ENCODE results near the gene ACTRT3. TPM values are rescaled to one million over a fixed set of nuclear protein-coding genes. Genes with fewer than 3 reads are reported as not detected.

The ACTRT3 gene
- total RNA-seq = 1 to 10 TPM; 1.2 to 1.7 TPM

DNA sequence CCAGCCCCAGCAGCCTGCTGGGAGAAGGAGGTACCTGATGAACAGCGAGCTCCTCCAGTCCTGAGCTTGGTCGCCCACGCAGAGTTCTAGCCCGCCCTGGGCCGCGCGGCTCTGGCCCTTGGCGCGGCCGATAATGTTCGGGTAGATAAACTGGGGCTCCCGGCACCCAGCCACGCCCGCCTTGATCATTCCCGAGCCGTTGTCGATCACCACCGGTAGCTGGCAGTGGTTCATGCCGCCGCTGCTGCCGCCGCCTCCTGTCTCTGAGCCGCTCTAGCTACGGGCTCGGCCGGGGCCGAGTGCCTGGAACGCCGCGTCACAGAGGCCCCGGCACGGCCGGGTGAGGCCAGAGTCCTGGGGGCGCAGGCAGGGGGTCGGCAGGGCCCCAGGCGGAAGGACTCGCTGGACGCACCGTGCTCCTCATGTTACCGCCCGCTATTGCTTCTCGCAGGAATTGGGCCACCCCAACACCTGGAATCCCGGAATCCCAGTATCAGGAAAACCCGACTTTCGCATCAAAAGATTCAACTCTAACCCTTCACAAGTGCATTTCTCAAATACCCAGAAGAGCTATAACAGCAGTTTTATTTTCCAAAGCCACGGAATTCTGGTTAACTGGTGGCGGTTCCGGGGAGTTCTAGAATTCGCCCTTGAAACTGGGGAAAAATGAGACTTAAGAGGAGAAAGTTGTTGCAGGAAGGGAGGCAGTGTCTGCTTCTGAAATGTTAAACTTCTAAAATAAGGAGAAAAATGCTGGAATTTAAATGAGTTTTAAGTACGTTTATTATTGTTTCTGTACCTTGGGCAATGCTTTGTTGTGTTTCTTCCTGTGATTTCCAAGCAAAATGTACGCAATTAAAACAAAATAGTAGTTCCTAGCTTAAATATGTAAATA lies at the start of gene ACTRT3:
TSS of gene ACTRT3 (minus strand) at position 275 of the 895 bp plus-strand sequence. CDS start at position 234, 41 bp downstream.
- peaks cover 18% of the 10 kb centered on the region for H3K36me3 Mint-ChIP-seq
- peaks cover 3% of the 10 kb centered on the region for H3K9me3 Mint-ChIP-seq
- H3K4me1 Mint-ChIP-seq = peaks cover 25% of the 10 kb centered on the region
- peak within 1 kb of the TSS; percentile 84 for H3K27ac Mint-ChIP-seq
- peaks cover 9% of the 10 kb centered on the region for H3K27me3 Mint-ChIP-seq
- peak within 1 kb of the TSS; percentile 85 for H3K4me3 Mint-ChIP-seq
- peak; percentile 74 for DNase-seq

DNA sequence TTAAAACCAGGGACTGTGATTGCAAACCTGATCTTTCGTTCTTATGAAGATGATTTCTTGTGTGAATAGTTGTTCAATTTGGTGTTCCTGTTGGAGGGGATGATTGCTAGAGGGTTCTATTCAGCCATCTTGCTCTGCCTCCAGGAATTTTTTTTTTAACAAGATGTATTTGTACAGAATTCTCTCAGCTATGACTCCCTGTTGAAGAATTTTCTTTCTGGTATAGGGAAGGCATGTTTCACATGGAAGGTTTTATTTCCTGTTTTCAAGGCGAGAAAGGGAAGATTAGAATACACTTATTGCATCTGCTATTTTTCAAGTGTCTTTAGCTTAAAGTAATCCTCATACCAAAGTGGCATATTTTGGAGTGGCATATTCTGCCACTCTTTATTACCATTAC lies 49.0 kb upstream of the ACTRT3 start:
- H3K27me3 Mint-ChIP-seq = no peaks in the 10 kb centered on the region
- no peak for DNase-seq
- peaks cover 4% of the 10 kb centered on the region for H3K36me3 Mint-ChIP-seq

DNA sequence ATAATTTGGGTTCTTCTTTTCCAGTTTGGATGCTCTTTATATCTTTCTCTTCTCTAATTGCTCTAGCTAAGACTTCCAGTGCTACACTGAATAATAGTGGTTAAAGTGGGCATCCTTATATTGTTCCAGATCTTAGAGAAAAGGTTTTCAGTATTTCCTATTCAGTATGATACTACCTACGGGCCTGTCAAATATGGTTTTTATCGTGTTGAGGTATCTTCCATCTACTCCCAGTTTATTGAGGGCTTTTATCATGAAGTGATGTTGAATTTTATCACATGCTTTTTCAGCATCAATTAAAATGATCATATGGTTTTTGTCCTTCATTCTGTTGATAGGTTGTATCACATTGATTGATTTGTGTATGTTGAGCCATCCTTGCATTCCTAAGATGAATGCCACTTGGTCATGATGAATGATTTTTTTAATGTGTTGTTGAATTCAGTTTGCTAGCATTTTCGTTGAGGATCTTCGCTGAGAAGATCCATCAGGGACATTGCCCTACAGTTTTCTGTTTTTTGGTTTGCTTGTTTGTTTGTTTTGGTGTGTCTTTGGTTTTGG lies 46.3 kb upstream of the ACTRT3 start:
- no peak overlapping the region for H3K4me3 Mint-ChIP-seq
- DNase-seq = no peak
- peaks cover 12% of the 10 kb centered on the region for H3K4me1 Mint-ChIP-seq

More for the DNA sequence above, 49.0 kb upstream of the ACTRT3 start:
- H3K4me3 Mint-ChIP-seq = no peak overlapping the region
- H3K27ac Mint-ChIP-seq = no peak overlapping the region
- peaks cover 7% of the 10 kb centered on the region for H3K4me1 Mint-ChIP-seq
- H3K9me3 Mint-ChIP-seq = peaks cover 18% of the 10 kb centered on the region

DNA sequence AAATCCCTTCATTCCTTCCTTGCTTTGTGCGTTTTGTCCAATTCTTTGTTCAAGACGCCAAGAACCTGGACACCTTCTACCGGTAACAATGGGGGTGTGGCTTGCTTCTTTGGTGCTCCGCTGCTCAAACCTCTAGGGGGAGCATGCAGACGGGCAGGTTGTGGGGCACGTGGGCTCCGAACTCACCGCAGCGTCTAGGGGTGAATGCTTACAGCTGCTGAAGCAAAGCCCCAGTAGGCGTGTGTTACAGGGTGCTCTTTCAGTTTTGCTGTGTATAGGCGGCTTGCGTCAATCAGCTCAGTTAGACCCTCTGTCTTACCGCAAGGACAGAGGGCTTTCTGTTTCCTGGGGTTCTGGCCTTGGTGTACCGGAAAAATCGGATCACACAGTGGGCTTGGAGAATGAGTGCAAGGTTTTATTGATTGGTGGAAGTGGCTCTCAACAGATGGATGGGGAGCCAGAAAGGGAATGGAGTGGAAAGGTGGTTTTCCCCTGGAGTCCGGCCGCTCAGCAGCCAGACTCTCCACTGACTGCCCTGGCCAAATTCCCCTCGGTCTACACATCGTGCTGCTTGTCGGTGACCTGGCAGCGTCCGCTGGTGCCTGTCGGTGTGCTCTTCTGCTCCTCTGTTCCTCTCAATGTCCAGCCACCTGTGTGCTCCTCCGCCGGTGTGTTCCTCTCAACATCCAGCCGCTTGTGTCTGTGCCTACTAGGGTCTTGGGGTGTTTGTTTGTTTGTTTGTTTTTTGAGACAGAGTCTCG lies 44.6 kb upstream of the ACTRT3 start:
- Mint-ChIP-seq H3K4me1 (peaks cover 17% of the 10 kb centered on the region), H3K4me3 (peak overlapping the region; percentile 84), H3K9me3 (peaks cover 18% of the 10 kb centered on the region), H3K27me3 (no peaks in the 10 kb centered on the region), H3K36me3 (peaks cover 4% of the 10 kb centered on the region), H3K27ac (peak overlapping the region; percentile 84)
- DNase-seq = peak; percentile 82

More for the DNA sequence above, 46.3 kb upstream of the ACTRT3 start:
- Mint-ChIP-seq H3K36me3 (peaks cover 4% of the 10 kb centered on the region), H3K27me3 (no peaks in the 10 kb centered on the region), H3K9me3 (peaks cover 18% of the 10 kb centered on the region), H3K27ac (no peak overlapping the region)

DNA sequence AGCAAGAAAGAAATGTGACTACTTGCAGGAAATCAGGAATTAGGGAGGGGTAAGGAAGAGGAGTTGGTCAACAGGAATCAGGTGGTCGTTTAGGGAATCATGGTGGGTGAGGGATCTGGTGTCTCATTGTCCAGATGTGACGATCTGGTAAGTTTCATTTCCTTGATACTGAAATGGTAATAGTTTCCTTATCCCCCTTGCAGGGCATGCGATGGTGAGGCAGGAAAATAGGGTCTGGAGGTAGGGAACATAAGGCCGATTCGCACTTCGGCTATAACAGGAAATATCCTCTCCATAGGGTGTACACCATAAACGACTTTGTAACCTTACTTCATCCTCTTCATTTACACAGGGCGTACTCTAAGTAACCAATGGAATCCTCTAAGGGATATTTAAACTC lies 43.9 kb upstream of the ACTRT3 start:
- Mint-ChIP-seq H3K9me3 (peaks cover 18% of the 10 kb centered on the region), H3K27me3 (no peaks in the 10 kb centered on the region), H3K27ac (peak overlapping the region; percentile 84), H3K4me3 (peak overlapping the region; percentile 84), H3K36me3 (peaks cover 5% of the 10 kb centered on the region), H3K4me1 (peaks cover 17% of the 10 kb centered on the region)
- DNase-seq = no peak

DNA sequence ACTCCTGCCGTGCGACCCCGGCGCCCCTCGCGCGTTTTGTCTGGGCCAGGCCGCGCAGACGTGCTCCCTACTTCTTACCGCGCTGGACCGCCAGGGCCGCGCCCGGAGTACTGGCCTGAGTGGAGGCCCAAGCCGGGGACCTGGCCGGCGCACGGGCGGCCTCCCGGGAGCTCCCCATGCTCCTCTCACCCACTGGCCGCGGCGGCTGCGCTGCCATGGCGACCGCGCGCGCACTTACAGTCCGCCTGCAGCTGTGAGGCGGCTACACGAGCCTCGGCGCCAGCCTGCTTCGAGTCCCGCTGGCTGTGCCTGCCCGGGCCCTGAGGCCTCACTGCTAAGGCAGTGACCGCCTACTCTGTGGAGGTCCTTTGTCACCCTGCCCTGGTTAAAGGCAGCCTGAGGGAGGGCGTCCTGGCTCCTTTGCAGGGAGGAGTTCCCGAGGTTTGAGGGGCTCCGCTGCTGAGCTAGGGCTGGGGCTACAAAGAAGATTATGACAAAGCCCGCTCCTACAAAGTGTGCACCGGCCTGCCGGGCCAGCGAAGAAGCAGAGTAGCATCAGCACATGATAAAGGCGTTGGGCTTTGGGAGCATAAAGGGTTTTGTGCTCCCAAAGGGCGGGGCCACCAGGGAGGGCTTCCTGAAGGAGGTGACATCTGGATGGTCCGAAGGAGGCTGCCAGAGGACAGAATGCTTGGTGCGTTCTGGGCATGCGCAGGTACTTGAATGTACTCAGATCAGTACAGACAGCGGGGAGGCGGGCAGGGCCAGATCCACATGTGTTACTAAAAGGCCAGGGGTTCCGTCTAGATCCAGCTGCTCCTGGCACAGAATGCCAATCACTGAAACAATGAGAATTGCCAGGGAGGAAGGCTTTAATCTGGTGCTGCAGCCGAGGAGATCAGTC lies 43.2 kb upstream of the ACTRT3 start, which contains the start of the genes LRRC34 and LRRIQ4:
TSS of gene LRRC34 (minus strand) at position 573 of the 904 bp plus-strand sequence. CDS start at position 217, 356 bp downstream.
TSS of gene LRRIQ4 (plus strand) at position 539 of the 904 bp plus-strand sequence. CDS start 9,052 bp downstream, outside the sequence.
- Mint-ChIP-seq H3K36me3 (peaks cover 8% of the 10 kb centered on the region), H3K27me3 (no peaks in the 10 kb centered on the region), H3K4me1 (peaks cover 17% of the 10 kb centered on the region), H3K9me3 (peaks cover 18% of the 10 kb centered on the region), H3K27ac (peak within 1 kb of the TSS; percentile 84), H3K4me3 (peak within 1 kb of the TSS; percentile 84)
- peak; percentile 74 for DNase-seq

DNA sequence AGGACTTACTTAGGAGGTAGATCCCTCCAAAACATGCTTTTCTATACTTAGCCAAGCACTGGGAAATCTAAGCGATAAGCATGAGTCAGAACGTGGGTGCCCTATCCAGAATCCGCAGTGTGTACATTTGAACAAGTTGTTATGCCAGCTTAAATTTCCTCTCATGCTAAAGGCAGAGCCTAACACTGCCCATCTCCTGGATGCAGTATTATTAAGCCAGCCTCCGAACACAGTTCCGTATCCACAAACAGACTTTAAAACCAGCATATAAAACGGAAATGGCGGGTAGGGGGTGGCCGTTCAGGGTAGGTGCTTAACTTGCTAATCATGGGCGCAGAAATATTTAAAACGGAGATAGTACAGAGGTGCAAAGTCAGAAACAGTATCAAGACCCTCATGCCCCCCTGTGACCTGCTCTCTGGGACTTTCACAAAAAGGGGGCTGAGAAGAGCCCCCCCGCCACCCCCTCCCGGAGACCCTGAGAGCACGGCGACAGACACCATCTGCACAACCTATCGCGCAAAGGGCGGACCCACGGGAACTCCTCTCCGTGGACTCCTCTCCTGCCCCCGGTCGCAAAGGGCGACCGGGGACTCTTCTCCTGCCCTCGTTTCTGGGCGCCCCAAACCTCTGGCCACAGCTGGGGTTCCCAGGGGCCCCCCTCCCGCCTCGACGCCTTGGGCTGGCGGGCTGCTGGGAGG lies 42.4 kb upstream of the ACTRT3 start:
- peak; percentile 2 for DNase-seq
- Mint-ChIP-seq H3K9me3 (peaks cover 18% of the 10 kb centered on the region), H3K27me3 (no peaks in the 10 kb centered on the region), H3K4me3 (peak overlapping the region; percentile 84), H3K27ac (peak overlapping the region; percentile 61), H3K36me3 (peaks cover 8% of the 10 kb centered on the region), H3K4me1 (peaks cover 17% of the 10 kb centered on the region)

DNA sequence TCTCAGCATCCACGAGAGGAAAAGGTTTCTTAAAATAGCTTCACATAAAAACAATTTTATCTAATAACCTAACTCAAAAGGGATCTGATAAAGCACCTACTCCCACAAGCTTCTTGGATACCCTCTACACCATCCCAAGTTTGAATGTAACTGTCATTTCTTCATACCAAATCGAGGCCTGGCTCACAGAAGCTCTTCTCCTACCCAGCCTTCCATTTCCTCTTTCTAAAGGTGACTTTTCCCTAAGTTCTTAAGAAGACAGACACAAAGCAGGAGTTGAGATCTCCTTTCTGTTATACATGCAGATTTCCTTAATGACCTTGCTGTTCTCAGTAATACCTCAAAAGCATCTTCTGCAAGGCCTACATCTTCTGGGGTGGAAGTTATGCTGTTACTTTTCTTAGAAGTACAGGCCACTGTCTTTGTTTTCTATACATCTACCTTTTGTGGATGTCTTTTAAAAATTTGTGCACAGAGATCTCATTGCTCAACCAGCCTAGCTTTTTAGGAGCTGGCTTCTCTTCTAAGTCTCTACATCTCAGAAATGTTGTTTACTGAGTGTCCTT lies 40.0 kb upstream of the ACTRT3 start:
- H3K4me1 Mint-ChIP-seq = peaks cover 17% of the 10 kb centered on the region
- H3K4me3 Mint-ChIP-seq = no peak overlapping the region
- no peak for DNase-seq
- H3K9me3 Mint-ChIP-seq = peaks cover 1% of the 10 kb centered on the region
- no peaks in the 10 kb centered on the region for H3K27me3 Mint-ChIP-seq
- H3K27ac Mint-ChIP-seq = no peak overlapping the region
- peaks cover 4% of the 10 kb centered on the region for H3K36me3 Mint-ChIP-seq

DNA sequence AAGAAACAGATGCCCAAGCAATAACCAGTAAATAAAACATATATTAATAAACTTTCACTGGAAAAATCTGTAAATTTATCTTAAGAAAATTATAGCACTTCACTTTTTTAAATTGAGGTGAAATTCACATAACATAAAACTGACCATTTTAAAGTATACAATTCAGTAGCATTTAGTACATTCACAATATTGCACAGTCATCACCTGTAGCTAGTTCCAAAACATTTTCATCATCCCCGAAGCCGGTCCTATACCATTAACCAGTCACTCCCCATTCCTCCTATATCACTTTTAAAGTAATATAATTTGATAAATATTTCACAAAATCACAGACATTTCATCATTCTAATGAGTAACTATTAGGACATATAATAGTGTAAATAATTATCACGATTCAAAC lies 35.3 kb upstream of the ACTRT3 start:
- Mint-ChIP-seq H3K36me3 (peaks cover 6% of the 10 kb centered on the region), H3K4me1 (peaks cover 7% of the 10 kb centered on the region), H3K27ac (no peak overlapping the region), H3K4me3 (no peak overlapping the region), H3K27me3 (no peaks in the 10 kb centered on the region), H3K9me3 (no peaks in the 10 kb centered on the region)
- no peak for DNase-seq

DNA sequence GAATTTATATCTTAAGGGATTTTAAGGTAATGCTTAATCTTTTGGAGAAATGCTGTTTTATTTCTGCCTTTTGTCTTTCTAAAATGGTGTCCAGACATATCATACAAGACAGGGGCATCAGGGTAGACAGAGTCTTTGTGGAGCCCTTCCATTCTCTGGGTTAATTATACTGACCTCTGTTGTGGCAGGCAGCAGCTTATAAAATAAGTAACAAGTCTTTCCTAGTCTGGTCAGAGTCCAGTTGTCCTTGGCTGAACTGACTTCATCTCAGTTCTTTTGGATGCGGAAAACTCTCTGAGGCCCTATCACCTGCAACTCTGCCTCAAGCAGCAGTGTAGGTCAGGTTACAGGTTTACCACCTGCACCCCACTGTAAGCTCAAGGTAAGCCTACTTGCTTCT lies 23.0 kb upstream of the ACTRT3 start:
- H3K27ac Mint-ChIP-seq = no peak overlapping the region
- H3K9me3 Mint-ChIP-seq = no peaks in the 10 kb centered on the region
- DNase-seq = no peak
- H3K36me3 Mint-ChIP-seq = peaks cover 22% of the 10 kb centered on the region
- H3K27me3 Mint-ChIP-seq = no peaks in the 10 kb centered on the region
- no peak overlapping the region for H3K4me3 Mint-ChIP-seq
- H3K4me1 Mint-ChIP-seq = peaks cover 15% of the 10 kb centered on the region

DNA sequence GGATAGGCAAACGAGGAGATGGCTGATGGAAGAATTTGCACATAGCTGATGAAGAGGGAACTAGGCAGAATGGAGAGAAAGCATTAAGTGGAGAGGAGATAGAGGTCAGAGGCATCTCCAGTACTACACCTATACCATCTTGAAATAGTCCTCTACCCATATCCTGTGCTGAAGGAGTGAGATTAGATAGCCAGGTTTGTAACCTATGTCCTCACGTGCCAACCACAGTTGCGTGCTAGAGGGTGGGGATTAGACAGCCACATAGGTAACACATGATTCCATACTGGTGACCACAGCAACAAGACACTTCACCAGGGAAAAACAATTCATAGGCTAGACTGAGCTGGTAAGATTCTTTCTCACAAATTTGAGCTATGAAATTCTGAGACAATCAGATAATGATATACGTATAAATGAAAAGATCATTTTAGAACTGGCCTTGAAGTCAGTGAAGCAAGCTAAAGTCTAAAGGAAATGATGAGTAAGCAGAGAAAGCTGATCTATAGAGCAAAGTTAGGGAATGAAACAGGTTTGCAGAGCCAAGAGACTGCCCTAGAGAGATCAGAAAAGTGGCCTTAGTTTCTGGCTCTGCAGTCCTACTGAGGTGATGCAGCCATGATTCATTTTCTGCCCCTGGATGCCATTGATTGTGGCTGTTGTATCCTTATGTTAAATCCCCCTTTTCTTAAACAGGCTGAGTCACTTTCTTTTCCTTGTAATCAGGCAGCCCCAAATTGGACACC lies 21.5 kb upstream of the ACTRT3 start:
- Mint-ChIP-seq H3K36me3 (peaks cover 22% of the 10 kb centered on the region), H3K27me3 (no peaks in the 10 kb centered on the region), H3K9me3 (no peaks in the 10 kb centered on the region), H3K4me3 (no peak overlapping the region), H3K27ac (peak overlapping the region; percentile 43), H3K4me1 (peaks cover 18% of the 10 kb centered on the region)
- no peak for DNase-seq

DNA sequence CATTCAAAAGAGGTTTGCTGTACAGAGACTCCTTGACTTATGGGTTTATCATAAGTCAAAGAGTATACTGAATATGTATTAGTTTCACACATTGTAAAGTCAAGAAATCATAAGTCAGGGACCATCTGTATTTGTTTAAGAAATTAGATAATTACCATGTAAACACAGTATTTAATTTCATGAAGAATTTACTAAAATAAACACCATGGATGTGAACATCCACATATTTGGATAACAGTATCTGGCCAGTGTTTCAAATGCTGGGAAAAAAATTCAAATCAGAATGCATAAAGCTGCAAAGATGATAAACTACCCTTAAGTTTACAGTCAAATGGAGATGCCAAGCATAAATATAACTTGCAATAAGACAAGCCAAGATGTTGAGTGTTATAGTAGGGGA lies 20.9 kb upstream of the ACTRT3 start:
- no peak overlapping the region for H3K4me3 Mint-ChIP-seq
- H3K9me3 Mint-ChIP-seq = no peaks in the 10 kb centered on the region
- DNase-seq = no peak
- H3K27me3 Mint-ChIP-seq = no peaks in the 10 kb centered on the region
- peaks cover 27% of the 10 kb centered on the region for H3K36me3 Mint-ChIP-seq
- H3K27ac Mint-ChIP-seq = no peak overlapping the region
- peaks cover 15% of the 10 kb centered on the region for H3K4me1 Mint-ChIP-seq

DNA sequence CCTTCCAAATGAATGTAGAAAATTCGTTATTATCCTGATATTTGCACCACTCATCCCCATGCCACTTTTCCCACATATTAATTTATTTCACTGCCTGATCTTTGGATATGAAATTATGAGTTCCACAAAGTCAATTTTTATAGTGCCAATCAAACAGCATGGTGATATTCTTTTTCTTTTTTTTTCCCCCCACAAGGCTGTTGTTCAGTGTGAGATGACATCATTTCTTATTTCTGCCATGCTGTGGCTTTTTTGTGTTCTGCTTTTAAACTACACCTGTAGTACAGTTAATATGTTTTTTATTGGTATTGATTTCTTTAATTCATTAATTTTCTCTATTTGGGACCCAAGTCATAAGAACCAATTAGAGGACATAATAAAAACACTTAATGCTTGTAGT lies 18.4 kb upstream of the ACTRT3 start:
- no peak overlapping the region for H3K4me3 Mint-ChIP-seq
- peaks cover 15% of the 10 kb centered on the region for H3K4me1 Mint-ChIP-seq
- no peak overlapping the region for H3K27ac Mint-ChIP-seq
- peaks cover 25% of the 10 kb centered on the region for H3K36me3 Mint-ChIP-seq
- DNase-seq = no peak
- no peaks in the 10 kb centered on the region for H3K27me3 Mint-ChIP-seq
- H3K9me3 Mint-ChIP-seq = no peaks in the 10 kb centered on the region
